Midbrain (tissue), 1 donor: ENCODE measurements around the gene ARID3A.

Experiments
- DNase-seq: peaks from one replicate; lab custom pipeline; 2025; lab: John Stamatoyannopoulos, UW

ARID3A gene

DNA sequence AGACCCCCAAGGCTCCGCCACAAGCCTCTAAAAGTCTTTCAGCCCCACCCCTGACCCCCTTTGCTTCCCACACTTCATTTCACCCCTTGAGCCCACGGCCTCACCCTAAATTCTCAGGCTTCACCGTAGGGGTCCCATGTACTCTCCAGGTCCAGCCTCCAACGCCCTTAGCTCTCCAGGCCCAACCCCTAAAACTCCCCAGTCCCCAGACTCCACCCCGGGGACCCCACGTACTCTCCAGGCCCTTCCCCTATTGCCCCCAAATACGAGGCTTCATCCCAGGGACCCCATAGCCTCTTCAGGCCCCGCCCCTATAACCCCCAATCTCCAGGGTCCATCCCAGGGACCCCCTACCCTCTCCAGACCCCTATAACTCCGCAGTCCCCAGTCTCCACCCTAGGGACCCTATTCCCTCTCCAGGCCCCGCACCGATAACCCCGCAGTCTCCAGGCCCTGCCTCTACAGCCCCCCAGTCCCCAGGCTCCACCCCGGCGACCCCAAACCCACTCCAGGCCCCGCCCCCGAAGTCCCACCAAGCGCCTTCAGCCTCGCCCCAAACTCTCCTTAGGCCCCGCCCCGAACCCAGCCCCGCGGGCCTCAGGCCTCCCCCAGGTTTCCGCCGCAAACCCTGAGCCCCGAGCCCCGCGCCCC, 33.5 kb upstream of the ARID3A start:
- DNase-seq, result no peak

DNA sequence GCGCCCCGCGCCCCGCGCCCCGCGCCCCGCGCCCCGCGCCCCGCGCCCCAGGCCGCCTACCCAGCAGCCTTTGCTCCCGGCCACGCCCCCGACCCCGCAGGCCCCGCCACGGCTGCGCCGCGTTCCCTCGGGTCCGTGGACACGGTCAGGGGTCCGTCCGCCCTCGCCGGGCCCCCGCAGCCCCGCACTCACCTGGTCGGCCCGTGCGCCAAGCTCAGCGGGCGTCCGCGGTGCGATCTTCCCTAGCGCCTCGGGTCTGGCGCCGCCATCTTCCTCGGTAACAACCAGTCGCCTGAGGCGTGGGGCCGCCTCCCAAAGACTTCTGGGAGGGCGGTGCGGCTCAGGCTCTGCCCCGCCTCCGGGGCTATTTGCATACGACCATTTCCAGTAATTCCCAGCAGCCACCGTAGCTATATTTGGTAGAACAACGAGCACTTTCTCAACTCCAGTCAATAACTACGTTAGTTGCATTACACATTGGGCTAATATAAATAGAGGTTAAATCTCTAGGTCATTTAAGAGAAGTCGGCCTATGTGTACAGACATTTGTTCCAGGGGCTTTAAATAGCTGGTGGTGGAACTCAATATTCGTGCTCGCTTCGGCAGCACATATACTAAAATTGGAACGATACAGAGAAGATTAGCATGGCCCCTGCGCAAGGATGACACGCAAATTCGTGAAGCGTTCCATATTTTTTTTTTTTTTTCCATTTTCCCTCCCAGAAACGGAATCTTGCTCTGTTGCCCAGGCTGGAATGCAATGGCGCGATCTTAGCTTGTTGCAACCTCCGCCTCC, 32.7 kb upstream of the ARID3A start, which contains the start of the genes MED16 and RNU6-9:
MED16 (minus strand) TSS at position 294 of the 796 bp plus-strand sequence. CDS start 2,056 bp downstream, outside the sequence.
RNU6-9 (plus strand) TSS at position 591 of the 796 bp plus-strand sequence.
- DNase-seq, result peak; percentile 94

DNA sequence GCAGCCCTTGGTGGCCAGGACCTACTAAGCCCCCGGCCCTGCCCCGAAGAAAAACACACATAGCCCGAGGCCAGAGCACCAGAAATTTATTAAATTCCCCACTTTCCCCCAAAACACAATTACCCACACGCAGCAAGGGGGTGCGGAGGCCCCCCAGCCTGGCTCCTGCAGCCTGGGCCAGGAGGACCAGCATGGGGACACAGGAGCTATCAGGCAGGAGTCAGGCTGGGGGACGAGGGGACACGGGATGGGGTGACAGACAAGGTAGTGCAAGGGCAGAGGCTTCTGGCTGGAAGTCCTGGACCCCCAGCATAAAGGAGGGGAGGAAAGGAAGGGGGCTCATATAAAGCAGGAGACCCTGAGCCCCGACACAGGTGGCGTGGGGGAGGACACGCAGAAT, 29.4 kb upstream of the ARID3A start:
- no peak for DNase-seq

DNA sequence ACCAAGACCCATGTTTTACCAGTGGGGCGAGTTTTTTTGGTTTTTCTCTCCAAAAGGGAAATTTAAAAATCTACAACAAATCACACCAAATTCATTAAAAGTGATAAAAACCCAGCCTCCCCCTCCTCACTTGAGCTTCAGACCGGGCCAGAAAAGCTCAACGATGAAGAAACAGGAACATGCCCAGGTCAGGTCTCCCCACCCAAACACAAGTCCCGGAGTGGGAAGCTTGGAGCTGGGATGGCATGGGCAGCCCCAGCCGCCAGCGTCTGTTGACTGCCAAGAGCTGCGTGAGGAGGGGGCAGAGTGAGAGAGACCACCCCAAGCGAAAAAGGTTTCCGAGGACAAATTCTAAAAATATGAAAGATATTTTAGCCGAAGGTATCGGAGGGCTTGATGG, 28.8 kb upstream of the ARID3A start:
- DNase-seq, result no peak

DNA sequence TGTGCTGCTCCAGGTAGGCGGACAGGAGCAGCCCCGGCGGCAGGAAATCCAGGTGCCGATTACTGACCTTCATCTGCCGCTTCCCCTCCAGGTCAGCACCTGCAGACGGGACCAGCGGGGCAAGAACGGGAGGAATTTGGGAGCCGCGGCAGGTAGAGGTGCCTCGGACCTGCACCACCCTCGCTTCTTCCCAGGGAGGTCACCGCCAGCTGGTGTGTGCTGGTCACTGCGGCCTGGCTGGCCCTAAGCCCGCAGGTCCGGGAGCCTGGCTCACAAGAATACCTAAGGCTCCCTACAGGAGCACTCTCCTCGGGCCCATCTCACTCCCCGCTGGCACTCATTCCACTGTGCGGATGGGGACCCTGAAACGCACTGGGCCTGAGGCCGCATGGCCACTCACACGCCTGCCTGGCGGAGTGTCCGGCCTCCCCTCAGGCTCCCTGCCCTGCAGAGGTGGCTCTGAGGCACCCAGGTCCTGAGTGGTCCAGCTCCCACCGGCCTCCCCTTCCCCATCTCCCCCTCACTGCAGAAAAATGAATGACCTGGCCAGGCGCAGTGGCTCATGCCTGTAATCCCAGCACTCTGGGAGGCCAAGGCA, 28.3 kb upstream of the ARID3A start:
- DNase-seq, result no peak

DNA sequence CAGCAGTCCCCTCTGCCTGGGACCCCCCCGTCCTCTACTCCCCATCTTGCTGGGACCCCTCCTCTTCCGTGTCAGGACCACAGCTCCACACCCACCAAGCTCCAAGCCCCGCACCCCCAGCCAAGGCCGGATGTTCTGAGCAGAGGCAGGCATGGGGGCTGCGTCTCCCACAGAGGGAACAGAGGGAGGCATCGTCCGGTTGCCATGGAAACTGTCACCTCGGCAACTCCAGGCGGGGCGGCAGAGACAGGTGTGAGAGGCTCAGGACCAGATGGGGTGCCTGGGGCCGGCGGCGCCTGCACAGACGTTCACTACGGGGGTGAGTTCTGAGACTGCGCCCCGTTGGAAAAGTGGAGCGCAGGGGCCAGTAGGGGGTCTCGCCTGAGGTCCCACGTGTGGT, 27.2 kb upstream of the ARID3A start:
- no peak for DNase-seq

DNA sequence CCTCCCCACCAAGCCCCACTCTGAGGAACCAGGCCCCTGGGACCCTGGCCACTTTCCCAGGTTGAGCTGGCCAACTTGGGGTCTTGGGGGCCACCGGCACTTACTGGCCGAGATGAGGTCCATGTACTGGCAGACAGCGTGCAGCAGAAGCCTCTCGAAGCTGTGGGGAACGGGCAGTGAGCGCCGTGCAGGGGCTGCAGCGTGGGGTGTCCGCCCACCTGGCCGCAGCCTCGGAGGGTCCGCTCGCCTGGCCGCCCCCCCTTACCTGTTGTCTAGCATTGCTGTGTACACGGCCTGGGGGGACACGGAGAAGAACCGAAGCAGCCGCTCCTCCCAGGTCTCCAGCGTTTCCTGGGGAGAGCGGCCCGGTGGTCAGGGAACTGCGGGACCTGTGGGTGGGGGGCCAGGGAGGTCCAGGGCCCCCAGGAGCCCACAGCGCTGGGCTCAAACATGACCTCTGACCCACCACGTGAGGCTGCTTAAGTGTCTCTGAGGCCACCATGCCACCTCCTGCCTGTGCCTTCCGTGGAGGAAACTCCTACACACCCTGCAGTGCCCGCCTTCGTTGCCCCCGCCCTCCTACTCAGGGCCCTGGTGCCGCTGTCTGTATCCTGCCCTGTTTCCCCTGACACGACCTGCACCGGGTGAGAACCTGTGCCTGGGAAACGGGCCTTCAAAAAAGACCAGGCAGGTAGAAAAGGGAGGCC, 26.3 kb upstream of the ARID3A start:
- DNase-seq, result no peak

DNA sequence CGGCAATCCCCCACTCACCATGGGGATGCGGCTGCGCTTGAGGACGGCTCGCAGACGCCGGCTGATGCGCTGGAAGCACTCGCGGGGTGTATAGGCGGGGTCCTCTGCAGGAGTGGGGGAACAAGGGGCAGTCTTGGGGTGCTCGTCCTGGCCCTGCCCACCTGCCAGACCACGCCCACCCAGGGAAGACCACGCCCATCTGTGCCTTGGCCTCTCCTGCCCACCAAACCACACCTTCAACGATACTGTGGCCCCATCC, 25.9 kb upstream of the ARID3A start:
- DNase-seq, result no peak

DNA sequence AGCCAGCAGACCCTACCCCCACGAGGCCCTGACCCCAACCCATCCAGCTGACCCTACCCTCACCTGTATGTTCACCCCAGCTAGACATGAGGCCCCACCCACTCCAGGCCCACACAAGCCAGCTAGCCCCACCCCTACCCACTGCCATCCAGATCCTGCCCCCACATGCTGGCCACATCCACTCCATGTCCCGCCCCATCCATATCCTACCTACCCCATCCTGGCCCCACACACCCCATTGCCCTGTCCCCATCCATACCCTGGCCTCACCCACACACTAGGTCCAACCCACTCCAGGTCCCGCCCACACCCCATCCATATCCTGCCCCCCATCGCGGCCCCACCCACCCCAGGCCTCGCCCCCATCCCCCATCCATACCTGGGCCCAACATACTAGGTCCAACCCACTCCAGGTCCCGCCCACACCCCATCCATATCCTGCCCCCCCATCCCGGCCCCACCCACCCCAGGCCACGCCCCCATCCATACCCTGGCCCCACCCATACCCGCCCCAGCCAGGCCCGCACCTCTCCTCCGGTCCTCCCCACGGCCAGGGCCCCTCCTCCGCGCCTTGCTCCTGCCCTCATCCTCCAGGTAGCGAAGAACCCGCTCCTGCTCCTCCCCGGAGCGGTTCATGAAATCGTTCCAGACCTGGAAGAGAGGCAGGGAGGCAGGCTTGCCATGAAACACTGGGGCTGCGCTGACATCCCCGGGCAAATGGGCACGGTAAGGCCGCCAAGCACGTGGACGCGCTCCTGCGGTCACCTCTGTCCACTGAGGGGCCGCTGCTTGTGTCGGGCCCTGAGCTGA, 25.3 kb upstream of the ARID3A start:
- DNase-seq, result no peak

DNA sequence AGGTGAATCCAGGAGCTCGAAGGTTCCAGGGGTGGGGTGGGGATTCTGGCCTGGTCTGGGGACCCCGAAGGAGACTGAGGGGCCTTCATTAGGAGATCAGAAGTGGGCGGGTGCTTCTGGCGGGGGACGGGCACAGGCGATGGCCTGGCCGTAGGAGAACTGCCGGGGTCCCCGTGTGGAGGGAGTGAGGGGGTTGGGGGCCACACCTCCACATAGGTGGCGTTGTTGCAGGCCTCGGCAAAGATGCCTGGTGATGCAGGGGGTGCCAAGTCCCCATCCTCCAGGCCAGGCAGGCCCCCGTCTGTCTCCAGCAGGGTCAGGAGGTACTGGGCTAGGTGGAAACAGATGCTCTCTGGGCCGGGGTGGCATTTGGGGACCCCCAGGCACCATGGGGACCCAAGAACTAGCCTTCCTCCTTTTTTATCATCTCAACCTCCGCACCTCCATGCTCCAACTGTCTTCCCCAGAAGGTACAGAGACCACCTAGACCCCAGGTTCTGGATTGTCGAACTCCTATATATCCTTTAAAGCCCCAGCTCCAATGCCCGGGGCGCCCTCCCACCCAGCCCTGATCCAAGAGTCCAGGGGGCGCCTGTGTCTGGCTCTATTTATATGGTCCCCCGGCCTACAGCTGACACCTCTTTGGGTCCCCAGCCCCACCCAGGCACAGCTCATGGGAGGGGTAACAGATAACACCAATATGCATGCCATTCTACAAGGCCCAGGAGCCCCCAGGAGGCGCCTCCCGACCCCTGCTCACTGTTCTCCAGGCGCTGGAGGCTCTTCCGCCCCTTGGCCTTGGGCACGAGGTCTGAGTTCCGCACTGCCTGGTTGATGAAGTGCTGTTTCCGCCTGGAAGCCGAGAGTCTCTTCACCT, 24.4 kb upstream of the ARID3A start:
- no peak for DNase-seq

DNA sequence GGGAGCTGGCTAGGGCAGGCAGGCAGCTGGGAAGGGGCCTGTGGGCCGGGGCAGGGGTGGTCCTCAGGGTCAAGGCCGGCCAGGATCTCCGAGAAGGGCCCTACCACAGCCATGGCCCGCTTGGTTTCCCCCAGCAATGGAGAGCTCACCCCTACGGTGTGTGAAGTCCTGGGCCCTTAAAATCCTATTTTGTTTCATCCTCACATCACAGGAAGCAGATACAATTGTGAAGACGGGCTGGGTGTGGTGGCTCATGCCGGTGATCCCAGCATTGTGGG, 23.8 kb upstream of the ARID3A start:
- no peak for DNase-seq

DNA sequence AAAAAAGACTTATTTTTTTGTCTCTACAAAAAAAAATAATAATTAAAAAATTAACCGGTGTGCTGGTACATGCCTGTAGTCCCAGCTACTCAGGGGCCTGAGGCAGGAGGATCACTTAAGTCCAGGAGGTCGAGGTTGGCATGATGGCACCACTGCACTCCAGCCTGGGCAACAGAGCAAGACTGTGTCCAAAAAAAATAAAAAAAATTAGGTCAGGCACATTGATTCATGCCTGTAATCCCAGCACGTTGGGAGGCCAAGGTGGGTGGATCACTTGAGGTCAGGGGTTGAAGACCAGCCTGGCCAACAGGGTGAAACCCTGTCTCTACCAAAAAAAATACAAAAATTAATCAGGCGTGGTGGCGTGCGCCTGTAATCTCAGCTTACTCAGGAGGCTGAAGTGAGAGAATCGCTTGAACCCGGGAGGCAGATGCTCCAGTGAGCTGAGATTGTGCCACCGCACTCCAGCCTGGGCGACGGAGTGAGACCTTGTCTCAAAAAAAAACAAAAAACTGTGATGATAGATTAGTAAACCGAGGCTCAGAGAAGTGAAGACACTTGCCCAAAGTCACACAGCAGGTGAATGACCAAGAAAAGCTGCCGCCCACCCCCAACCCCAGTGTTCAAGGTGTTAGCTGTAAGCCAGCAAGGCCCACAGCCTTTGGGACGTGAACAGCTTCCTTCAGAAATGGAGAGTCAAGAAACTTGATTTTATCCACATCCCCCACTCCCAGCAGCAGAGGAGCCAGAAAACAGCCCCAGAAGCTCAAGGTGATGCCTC, 23.2 kb upstream of the ARID3A start:
- DNase-seq, result no peak

DNA sequence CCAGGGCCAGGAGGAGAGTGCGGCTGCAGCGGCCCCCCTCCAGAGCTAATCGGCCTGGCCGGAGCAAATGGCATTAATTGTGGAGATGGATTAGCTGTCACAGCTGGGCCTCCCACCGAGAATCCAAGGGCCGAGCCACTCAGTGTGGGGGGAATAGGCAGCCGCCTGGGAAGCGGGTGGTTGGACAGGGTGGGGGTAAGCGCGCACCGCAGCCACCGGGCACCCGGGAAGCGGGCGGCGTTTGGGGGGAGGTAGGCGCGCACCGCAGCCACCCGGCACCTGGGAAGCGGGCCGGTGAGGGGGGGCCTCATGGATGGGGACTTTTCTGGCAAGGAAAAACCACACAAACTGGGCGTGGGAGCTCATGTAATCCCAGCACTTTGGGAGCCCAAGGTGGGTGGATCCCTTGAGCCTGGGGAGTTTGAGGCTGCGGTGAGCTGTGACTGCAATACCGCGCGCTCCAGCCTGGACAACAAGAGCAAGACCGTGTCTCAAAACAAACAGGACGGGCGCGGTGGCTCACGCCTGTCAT, 22.5 kb upstream of the ARID3A start:
- DNase-seq, result no peak

DNA sequence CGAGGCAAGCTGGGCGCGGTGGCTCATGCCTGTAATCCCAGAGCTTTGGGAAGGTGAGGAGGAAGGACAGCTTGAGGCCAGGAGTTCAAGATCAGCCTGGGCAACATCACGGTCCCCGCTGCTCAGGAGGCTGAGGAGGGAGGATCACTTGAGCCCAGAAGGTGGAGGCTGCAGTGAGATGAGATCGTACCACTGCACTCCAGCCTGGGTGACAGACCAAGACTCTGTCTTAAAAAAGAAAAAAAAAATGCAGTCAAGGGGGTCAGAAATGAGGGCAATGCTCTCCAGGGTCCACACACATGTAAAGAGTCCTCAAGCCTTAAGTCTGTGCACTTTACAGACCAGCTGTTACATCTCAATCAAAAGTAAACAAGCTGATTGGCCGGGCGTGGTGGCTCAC, 21.3 kb upstream of the ARID3A start:
- DNase-seq, result no peak

DNA sequence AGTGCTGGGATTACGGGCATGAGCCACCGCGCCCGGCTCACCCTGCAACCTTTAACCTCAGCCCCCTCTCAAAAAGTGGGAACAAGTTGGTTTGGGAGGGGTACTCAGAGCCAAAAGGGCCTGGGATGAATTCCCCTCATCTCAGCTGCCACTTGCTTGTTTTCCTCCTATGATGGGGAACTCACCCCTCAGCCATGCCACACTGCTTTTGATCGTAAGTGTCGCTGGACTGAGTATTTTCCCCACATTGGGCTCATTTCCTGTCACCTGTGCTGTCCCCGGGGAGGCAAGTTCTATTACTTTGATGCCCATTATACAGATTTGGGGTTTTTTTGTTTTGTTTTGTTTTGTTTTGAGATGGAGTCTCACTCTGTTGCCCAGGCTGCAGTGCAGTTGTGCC, 19.4 kb upstream of the ARID3A start:
- DNase-seq, result no peak

DNA sequence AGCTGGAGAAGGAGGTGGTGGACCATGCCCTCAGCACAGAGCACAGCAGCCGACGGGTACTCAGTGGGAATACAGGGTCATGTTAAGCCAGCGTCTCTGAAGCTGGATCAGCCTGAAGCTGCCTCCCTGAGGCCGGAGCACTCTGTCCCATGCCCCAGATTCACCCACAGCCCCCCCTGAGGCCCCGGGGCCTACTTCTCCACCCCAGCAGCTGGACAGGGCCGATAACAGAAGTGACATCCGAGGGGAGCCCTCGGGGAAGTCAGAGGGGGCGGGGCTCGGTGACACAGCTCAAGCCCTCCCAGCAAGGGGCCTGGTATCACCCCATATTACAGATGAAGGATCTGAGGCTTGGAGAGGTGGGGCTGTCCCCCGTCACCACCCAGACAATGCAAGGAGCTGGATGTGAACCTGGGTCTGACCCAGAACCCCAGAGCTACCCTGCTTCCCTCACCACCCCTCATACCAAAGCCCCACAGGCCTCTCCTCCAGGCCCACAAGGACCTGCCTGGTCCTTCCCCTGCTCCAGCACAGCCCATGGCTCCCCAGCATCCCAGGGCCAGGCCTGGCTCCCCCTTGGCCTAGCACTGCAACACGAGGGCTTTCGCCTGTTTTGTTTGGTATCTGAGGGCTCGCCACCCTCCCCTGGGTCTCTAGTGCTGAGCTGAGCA, 18.5 kb upstream of the ARID3A start:
- no peak for DNase-seq

DNA sequence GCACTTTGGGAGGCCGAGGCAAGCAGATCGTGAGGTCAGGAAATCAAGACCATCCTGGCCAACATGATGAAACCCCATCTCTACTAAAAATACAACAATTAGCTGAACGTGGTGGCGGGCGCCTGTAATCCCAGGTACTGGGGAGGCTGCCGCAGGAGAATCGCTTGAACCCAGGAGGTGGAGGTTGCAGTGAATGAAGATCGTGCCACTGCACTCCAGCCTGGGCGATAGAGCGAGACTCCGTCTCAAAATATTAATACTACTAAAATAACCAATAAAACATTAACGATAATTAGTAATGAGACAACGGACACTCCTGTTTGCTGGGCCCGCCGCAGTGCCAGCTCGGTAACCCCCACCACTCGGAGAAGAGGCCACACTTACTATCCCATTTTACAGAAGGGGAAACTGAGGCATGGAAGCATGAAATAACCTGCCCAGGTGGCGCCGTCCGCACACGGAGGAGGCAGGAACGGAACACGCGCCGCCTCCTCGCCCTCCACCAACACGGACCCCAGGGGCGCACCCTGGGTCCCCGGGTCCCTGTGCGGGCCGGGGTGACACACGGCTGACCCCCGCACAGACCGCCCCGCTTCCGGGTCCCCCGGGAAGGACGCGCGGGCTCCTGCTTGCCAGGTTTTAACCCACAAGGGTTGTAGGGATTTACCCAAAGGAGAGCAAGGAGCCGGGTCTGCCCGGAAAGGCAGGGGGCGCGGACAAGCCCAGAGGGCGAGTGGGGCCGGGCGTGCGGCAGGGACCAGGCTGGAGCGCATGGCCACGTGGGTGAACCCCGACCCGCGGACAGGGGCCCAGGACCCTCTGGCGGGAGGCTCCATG, 14.4 kb upstream of the ARID3A start:
- DNase-seq, result no peak
